GM12878 (cell line): ENCODE data around the gene GINS1. TPM values are rescaled to one million over a fixed set of nuclear protein-coding genes. Genes with fewer than 3 reads are reported as not detected.

ENCODE experiments used
- ATAC-seq: fragments of 200-7000 bp; cut with Tn5 transposase; 3 replicates; pipeline ENCODE4 v1.9.1; 2020; ENCODE audit warnings: mild to moderate bottlenecking, moderate library complexity
- BruUV-seq: library from RNA; stranded (reverse); fragments of 400-500 nt; replicated peaks from 2 replicates; lab custom pipeline; 2021; lab: Mats Ljungman, UMichigan
- CTCF ChIA-PET: fragments of 300-600 bp; sonication (Branson Sonifier 250); formaldehyde crosslinking; extraction: SDS; loops from one replicate; lab custom pipeline; 2021; ENCODE audit warnings: inconsistent platforms; lab: Yijun Ruan, JAX
- POLR2A ChIA-PET: fragments of 350-600 bp; formaldehyde crosslinking; extraction: SDS; loops from one replicate; lab custom pipeline; 2021; ENCODE audit warnings: inconsistent platforms; lab: Charles Lee
- RAD21 ChIA-PET: fragments of 300-600 bp; sonication (Branson Sonifier 250); formaldehyde crosslinking; loops from one replicate; lab custom pipeline; 2023; ENCODE audit warnings: antibody characterized with exemption; ENCODE audit not compliant: unreplicated experiment; lab: Charles Lee
- SMC1A ChIA-PET: fragments of 300-600 bp; sonication (Branson Sonifier 250); formaldehyde crosslinking; loops from one replicate; lab custom pipeline; 2023; ENCODE audit not compliant: unreplicated experiment, uncharacterized antibody; lab: Charles Lee
- DNase-seq: peaks from one replicate; pipeline ENCODE4 v3.0.0-alpha.2; 2011; ENCODE audit warnings: low read depth, low spot score
- FAIRE-seq: peaks from 3 replicates; lab custom pipeline; 2011; peaks lifted over from hg19 to GRCh38; lab: Jason Lieb, UNC
- H2AFZ ChIP-seq: 2 replicates; pipeline ENCODE4 v1.6.0; 2011; ENCODE audit warnings: low read depth, low read length, control low read depth; ENCODE audit not compliant: control insufficient read depth
- H3K27ac ChIP-seq: 2 replicates; pipeline ENCODE4 v1.5.1; 2011; ENCODE audit warnings: control low read depth; ENCODE audit not compliant: control insufficient read depth, insufficient read depth
- H3K27me3 ChIP-seq, 2 experiments: replicated peaks in 1 of 2; 2 replicates each; pipeline versions ENCODE4 v1.6.0 to v1.6.1; 2011; ENCODE audit warnings: low read length in 1 of 2; ENCODE audit not compliant: control insufficient read depth in 2 of 2, insufficient read depth in 2 of 2
- H3K36me3 ChIP-seq, 2 experiments: 2 replicates each; pipeline ENCODE4 v1.5.1; 2011; ENCODE audit warnings: low read length in 1 of 2; ENCODE audit not compliant: control insufficient read depth in 2 of 2, insufficient read depth in 2 of 2
- H3K4me1 ChIP-seq: 2 replicates; pipeline ENCODE4 v1.6.1; 2011; ENCODE audit warnings: mild to moderate bottlenecking, low read length, moderate library complexity, mixed read lengths; ENCODE audit not compliant: control insufficient read depth, insufficient read depth
- H3K4me2 ChIP-seq: 2 replicates; pipeline ENCODE4 v1.6.0; 2011; ENCODE audit warnings: control low read depth; ENCODE audit not compliant: control insufficient read depth, insufficient read depth
- H3K4me3 ChIP-seq: fragments of 200-600 bp; sonication (generic); 2 replicates; pipeline ENCODE4 v1.5.1; 2016
- H3K79me2 ChIP-seq: 2 replicates; pipeline ENCODE4 v1.6.0; 2011; ENCODE audit warnings: low read length; ENCODE audit not compliant: control insufficient read depth, insufficient read depth
- H3K9ac ChIP-seq: 2 replicates; pipeline ENCODE4 v1.8.0; 2011; ENCODE audit warnings: low read length, control low read depth, mixed read lengths; ENCODE audit not compliant: control insufficient read depth, insufficient read depth
- H3K9me3 ChIP-seq: replicated peaks from 3 replicates; pipeline ENCODE4 v1.5.1; 2011; ENCODE audit warnings: mild to moderate bottlenecking, low read length; ENCODE audit not compliant: control insufficient read depth, insufficient read depth
- H4K20me1 ChIP-seq: 2 replicates; pipeline ENCODE4 v1.6.0; 2011; ENCODE audit not compliant: control insufficient read depth, insufficient read depth
- ASH2L ChIP-seq: fragments of 300-600, 200-600 bp; sonication (generic); IDR thresholded peaks from 2 replicates; pipeline ENCODE4 v1.6.1; 2017; ENCODE audit warnings: low read depth, mild to moderate bottlenecking, borderline replicate concordance
- ATF3 ChIP-seq: IDR thresholded peaks from 2 replicates; pipeline ENCODE4 v1.6.1; 2011; ENCODE audit warnings: low read depth, mild to moderate bottlenecking, low read length, moderate library complexity, borderline replicate concordance; ENCODE audit errors: extremely low read depth
- BRCA1 ChIP-seq: IDR thresholded peaks from 2 replicates; pipeline ENCODE4 v1.6.1; 2011; ENCODE audit warnings: low read depth, low read length, improper control_type of control experiment
- CHD2 ChIP-seq: IDR thresholded peaks from 2 replicates; pipeline ENCODE4 v1.6.1; 2011; ENCODE audit warnings: low read depth, low read length, improper control_type of control experiment, borderline replicate concordance
- ELK1 ChIP-seq: IDR thresholded peaks from 2 replicates; pipeline ENCODE4 v1.6.1; 2012; ENCODE audit warnings: low read depth, low read length, improper control_type of control experiment
- FOXM1 ChIP-seq: IDR thresholded peaks from 2 replicates; pipeline ENCODE4 v1.6.1; 2012; ENCODE audit warnings: low read depth, mild to moderate bottlenecking, inconsistent platforms, low read length, moderate library complexity
- KDM1A ChIP-seq: fragments of 200-600 bp; sonication (generic); IDR thresholded peaks from 2 replicates; pipeline ENCODE4 v1.6.1; 2016; ENCODE audit warnings: borderline replicate concordance
- KLF5 ChIP-seq: fragments of 450-650 bp; IDR thresholded peaks from 2 replicates; pipeline ENCODE4 v1.6.1; 2014; ENCODE audit warnings: mild to moderate bottlenecking; ENCODE audit not compliant: partially characterized antibody
- MEF2A ChIP-seq: IDR thresholded peaks from 2 replicates; pipeline ENCODE4 v1.6.1; 2011; ENCODE audit warnings: low read depth, mild to moderate bottlenecking, low read length, moderate library complexity; ENCODE audit not compliant: insufficient read depth
- MLLT1 ChIP-seq: fragments of 450-650 bp; IDR thresholded peaks from 2 replicates; pipeline ENCODE4 v1.6.1; 2016; ENCODE audit warnings: mild to moderate bottlenecking
- MYC ChIP-seq: IDR thresholded peaks from 2 replicates; pipeline ENCODE4 v1.6.1; 2011; ENCODE audit warnings: mild to moderate bottlenecking, low read length, moderate library complexity, inconsistent platforms; ENCODE audit not compliant: insufficient read depth, insufficient replicate concordance, insufficient read length, severe bottlenecking
- POLR2AphosphoS5 ChIP-seq: IDR thresholded peaks from 2 replicates; pipeline ENCODE4 v1.6.1; 2011; ENCODE audit warnings: mild to moderate bottlenecking, low read length, inconsistent platforms
- RFX5 ChIP-seq: IDR thresholded peaks from 2 replicates; pipeline ENCODE4 v1.6.1; 2011; ENCODE audit warnings: low read depth, low read length, improper control_type of control experiment
- SREBF2 ChIP-seq: IDR thresholded peaks from 2 replicates; pipeline ENCODE4 v1.6.1; 2012; ENCODE audit warnings: mild to moderate bottlenecking, low read length
- USF1 ChIP-seq: IDR thresholded peaks from 2 replicates; pipeline ENCODE4 v1.6.1; 2011; ENCODE audit warnings: borderline replicate concordance, low read depth, mild to moderate bottlenecking, moderate library complexity, mixed read lengths, low read length; ENCODE audit not compliant: insufficient read depth; ENCODE audit errors: extremely low read length
- YBX1 ChIP-seq: fragments of 450-650 bp; IDR thresholded peaks from 2 replicates; pipeline ENCODE4 v1.6.1; 2016; ENCODE audit warnings: antibody characterized with exemption
- ZNF384 ChIP-seq: IDR thresholded peaks from 2 replicates; pipeline ENCODE4 v1.6.1; 2012; ENCODE audit warnings: low read depth, mild to moderate bottlenecking, low read length, improper control_type of control experiment, borderline replicate concordance
- WGBS: methylation state at CpG from one replicate; pipeline ENCODE4 v1.1.6; 2016; ENCODE audit warnings: low lambda C conversion rate; ENCODE audit not compliant: insufficient replicate concordance, insufficient coverage; ENCODE audit errors: missing lambda C conversion rate; 5-methylcytosine and 5-hydroxymethylcytosine counted together
- in situ Hi-C: fragments of 300-500 bp; cut with MboI; formaldehyde crosslinking; loops from 9 replicates; pipeline ENCODE4 v1.14.3; 2018; ENCODE audit warnings: mixed read lengths
- intact Hi-C: fragments of 100-400 bp; cut with micrococcal nuclease; formaldehyde crosslinking; loops from one replicate; pipeline ENCODE4 v1.14.2; 2022; ENCODE audit not compliant: unreplicated experiment
- polyA plus RNA-seq, 11 experiments: library from polyadenylated mRNA; depleted of rRNA in 4 of 11; unstranded in 6 of 11; stranded (reverse) in 5 of 11; fragments of >200 nt; fragmentation: Nextera tagmentation in 4 of 11; fragmentation: Illumina TruSeq in 1 of 11; extraction: Ambion mirVana in 4 of 11; extraction: Trizol in 1 of 11; gene quantifications; 1 replicate in 1 of 11; 2 replicates in 10 of 11; pipeline versions ENCODE4 v1.2.1 to v1.2.3, GENCODE V29; 2011 to 2016; ENCODE audit warnings: inconsistent platforms in 2 of 11, missing spikeins in 2 of 11, low read depth in 1 of 11
- total RNA-seq, 4 experiments: library from RNA; depleted of rRNA in 3 of 4; stranded (reverse); fragments of >200 nt in 3 of 4; fragmentation: Illumina TruSeq in 1 of 4; extraction: Trizol in 1 of 4; gene quantifications; 2 replicates each; pipeline versions ENCODE4 v1.2.1 to v1.2.3, GENCODE V29; 2013 to 2021

GINS1 gene
- total and polyA plus RNA-seq, 10 of the 15 experiments (the other 5 are each of a cell fraction or from before 2014, with no cell fraction given) = 13.0 to 44.6 (median 30.3) TPM

- TF ChIP-seq POLR2AphosphoS5 = no peak
- TF ChIP-seq USF1 = no peak
These were observed 12.5 kb upstream of the GINS1 start (continued) for GRCh38 chr20:25394996-25395395.

GRCh38 chr20:25397096-25397495 lies 10.4 kb upstream of the GINS1 start:
- no peak for DNase-seq
- Histone ChIP-seq H3K4me3 (no peak overlapping the region), H3K27me3 (no peaks in the 10 kb centered on the region), H4K20me1 (no peaks in the 10 kb centered on the region), H2AFZ (no peak overlapping the region; the same call in 1 of the 2 replicates), H3K9me3 (no peaks in the 10 kb centered on the region; the same call in 2 of the 3 replicates), H3K27ac (no peak overlapping the region), H3K79me2 (no peaks in the 10 kb centered on the region), H3K4me1 (peaks cover 6% of the 10 kb centered on the region; the same call in 1 of the 2 replicates), H3K4me2 (no peak overlapping the region), H3K36me3 (no peaks in the 10 kb centered on the region), H3K9ac (no peak overlapping the region)
- ChIA-PET SMC1A (interaction anchor here (0.8 to 8.7 kb wide), 9 partner anchors 9 to 403 kb away, joined by 3 to 53 read pairs (median 20); partner anchors contain the start of gene GINS1), CTCF (interaction anchor here (1.0 to 6.6 kb wide), 8 partner anchors 11 to 186 kb away, joined by 3 to 95 read pairs (median 14); partner anchors contain the start of gene GINS1), RAD21 (interaction anchor here (1.2 to 4.4 kb wide), 5 partner anchors 86 to 149 kb away, joined by 3 to 59 read pairs (median 5); partner anchors contain the start of gene PYGB), POLR2A (no interaction called here)
- in situ Hi-C loops = no loop called here
- no TSS peak for BruUV-seq
- no peak for ATAC-seq
- WGBS = 96% methylated on average over 6 of the region's 6 CpGs
- intact Hi-C loops = loop anchor here (5.0 kb wide), 3 partner anchors 150 to 330 kb away; partner anchors contain the start of genes ENTPD6 and PYGB
- no peak for FAIRE-seq
- TF ChIP-seq ELK1 (no peak), MLLT1 (no peak), MYC (no peak), FOXM1 (no peak), BRCA1 (no peak), YBX1 (no peak), ATF3 (no peak), KLF5 (no peak), ZNF384 (no peak), MEF2A (no peak), ASH2L (no peak), KDM1A (no peak), SREBF2 (no peak), RFX5 (no peak), CHD2 (no peak)
